ENCODE measurements around the gene ADGB. TPM values are rescaled to one million over a fixed set of nuclear protein-coding genes. Genes with fewer than 3 reads are reported as not detected.

Gene ADGB
- total and polyA plus RNA-seq, 2 donors (not counting 1 experiment from before 2014, with no cell fraction given) = not detected

DNA sequence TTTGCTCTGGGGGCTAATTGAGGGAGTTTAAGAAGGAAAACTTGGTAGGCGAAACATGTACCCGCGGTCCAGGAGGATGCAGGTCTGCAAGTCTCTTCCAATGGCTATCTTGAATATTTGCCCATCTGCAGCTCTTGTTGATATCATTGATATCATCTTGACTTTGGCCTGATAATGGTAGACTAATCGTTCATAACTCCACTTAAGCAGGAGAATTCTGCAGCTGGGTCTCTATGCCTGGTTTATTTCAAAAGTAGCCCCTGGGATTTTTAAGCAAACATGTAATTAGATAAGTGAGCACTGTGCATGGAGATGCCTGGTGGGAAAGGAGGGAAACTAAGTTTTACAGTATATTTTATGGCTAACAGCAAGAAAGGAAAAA is 52.7 kb downstream of the ADGB start:
- Histone ChIP-seq H2AFZ (ENCODE audit: low read length) (no peak overlapping the region), H3K36me3 (ENCODE audit: control insufficient read depth, insufficient read depth, low read length) (no peaks in the 10 kb centered on the region), H3K4me1 (ENCODE audit: control insufficient read depth, extremely low read depth, insufficient read depth, low read length) (no peaks in the 10 kb centered on the region), H3K4me3 (replicated peaks in 1 of 4; ENCODE audit: control extremely low read depth in 1 of 4, insufficient read depth in 1 of 4, low read depth in 3 of 4, low read length in 4 of 4) (no peak overlapping the region), H3K27me3 (ENCODE audit: control insufficient read depth, insufficient read depth, low read length) (no peaks in the 10 kb centered on the region), H3K9ac (ENCODE audit: insufficient read depth, low read length) (no peak overlapping the region), H3K9me3 (ENCODE audit: control insufficient read depth, insufficient read depth, low read depth, low read length) (no peaks in the 10 kb centered on the region), H3K27ac (ENCODE audit: insufficient read depth, low read length) (no peak overlapping the region), H4K20me1 (ENCODE audit: control insufficient read depth, extremely low read depth, insufficient read depth, low read length) (no peaks in the 10 kb centered on the region), H3K79me2 (ENCODE audit: control insufficient read depth, insufficient read depth, low read length) (no peaks in the 10 kb centered on the region), H3K4me2 (ENCODE audit: extremely low read depth, insufficient read depth, low read length) (no peak overlapping the region)
- no peak for TF ChIP-seq EZH2 (IDR thresholded peaks at IDR 0.05; ENCODE audit: low read length, missing control alignments)
- TF ChIP-seq, protein P1, sequence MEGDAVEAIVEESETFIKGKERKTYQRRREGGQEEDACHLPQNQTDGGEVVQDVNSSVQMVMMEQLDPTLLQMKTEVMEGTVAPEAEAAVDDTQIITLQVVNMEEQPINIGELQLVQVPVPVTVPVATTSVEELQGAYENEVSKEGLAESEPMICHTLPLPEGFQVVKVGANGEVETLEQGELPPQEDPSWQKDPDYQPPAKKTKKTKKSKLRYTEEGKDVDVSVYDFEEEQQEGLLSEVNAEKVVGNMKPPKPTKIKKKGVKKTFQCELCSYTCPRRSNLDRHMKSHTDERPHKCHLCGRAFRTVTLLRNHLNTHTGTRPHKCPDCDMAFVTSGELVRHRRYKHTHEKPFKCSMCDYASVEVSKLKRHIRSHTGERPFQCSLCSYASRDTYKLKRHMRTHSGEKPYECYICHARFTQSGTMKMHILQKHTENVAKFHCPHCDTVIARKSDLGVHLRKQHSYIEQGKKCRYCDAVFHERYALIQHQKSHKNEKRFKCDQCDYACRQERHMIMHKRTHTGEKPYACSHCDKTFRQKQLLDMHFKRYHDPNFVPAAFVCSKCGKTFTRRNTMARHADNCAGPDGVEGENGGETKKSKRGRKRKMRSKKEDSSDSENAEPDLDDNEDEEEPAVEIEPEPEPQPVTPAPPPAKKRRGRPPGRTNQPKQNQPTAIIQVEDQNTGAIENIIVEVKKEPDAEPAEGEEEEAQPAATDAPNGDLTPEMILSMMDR (conservative IDR thresholded peaks at IDR 0.05 in 1 of 2, IDR thresholded peaks at IDR 0.05 in 1 of 2; ENCODE audit: low read depth in 1 of 2, low read length in 2 of 2) = no peak
- DNase-seq (ENCODE audit: low read depth in 2 of 2) = no peak

- Histone ChIP-seq H3K36me3 (ENCODE audit: control insufficient read depth, insufficient read depth, low read length) (no peaks in the 10 kb centered on the region), H3K27me3 (ENCODE audit: control insufficient read depth, insufficient read depth, low read length) (no peaks in the 10 kb centered on the region), H4K20me1 (ENCODE audit: control insufficient read depth, extremely low read depth, insufficient read depth, low read length) (no peaks in the 10 kb centered on the region), H3K9ac (ENCODE audit: insufficient read depth, low read length) (no peak overlapping the region), H3K9me3 (ENCODE audit: control insufficient read depth, insufficient read depth, low read depth, low read length) (no peaks in the 10 kb centered on the region), H3K4me1 (ENCODE audit: control insufficient read depth, extremely low read depth, insufficient read depth, low read length) (no peaks in the 10 kb centered on the region), H3K4me2 (ENCODE audit: extremely low read depth, insufficient read depth, low read length) (no peak overlapping the region), H3K4me3 (replicated peaks in 1 of 4; ENCODE audit: control extremely low read depth in 1 of 4, insufficient read depth in 1 of 4, low read depth in 3 of 4, low read length in 4 of 4) (no peak overlapping the region), H3K79me2 (ENCODE audit: control insufficient read depth, insufficient read depth, low read length) (no peaks in the 10 kb centered on the region), H3K27ac (ENCODE audit: insufficient read depth, low read length) (no peak overlapping the region), H2AFZ (ENCODE audit: low read length) (no peak overlapping the region)
- DNase-seq (ENCODE audit: low read depth in 2 of 2) = no peak
- TF ChIP-seq, protein P1 (conservative IDR thresholded peaks at IDR 0.05 in 1 of 2, IDR thresholded peaks at IDR 0.05 in 1 of 2; ENCODE audit: low read depth in 1 of 2, low read length in 2 of 2) = no peak
- TF ChIP-seq EZH2 (IDR thresholded peaks at IDR 0.05; ENCODE audit: low read length, missing control alignments) = no peak
These were observed 58.7 kb downstream of the ADGB start for GRCh38 chr6:146657432-146657831.

DNA sequence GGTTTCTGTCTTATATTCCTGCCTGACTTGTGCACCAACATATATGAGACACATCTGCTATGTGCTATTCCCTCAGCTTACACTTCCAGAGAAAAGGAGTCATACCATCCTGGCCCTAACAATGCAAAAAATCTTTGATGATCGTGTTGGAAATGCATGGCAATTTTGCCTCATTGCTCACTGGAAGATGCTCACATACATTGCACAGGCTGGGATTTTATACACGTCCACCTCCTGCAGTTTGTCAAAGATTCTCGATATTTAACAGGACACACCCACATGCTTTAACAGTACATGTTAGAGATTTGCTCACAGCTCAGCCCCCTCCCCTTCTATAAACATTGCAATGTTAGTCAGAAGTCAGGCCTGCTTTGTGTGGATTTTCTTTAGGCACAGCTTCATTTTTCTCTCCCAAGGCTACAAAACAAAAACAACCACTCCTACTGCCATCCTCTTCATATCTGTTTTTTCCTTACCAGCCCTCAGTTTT is 66.1 kb downstream of the ADGB start:
- no peak for TF ChIP-seq EZH2 (IDR thresholded peaks at IDR 0.05; ENCODE audit: low read length, missing control alignments)
- TF ChIP-seq, protein P1 (conservative IDR thresholded peaks at IDR 0.05 in 1 of 2, IDR thresholded peaks at IDR 0.05 in 1 of 2; ENCODE audit: low read depth in 1 of 2, low read length in 2 of 2) = no peak
- Histone ChIP-seq H3K27ac (ENCODE audit: insufficient read depth, low read length) (no peak overlapping the region), H3K9ac (ENCODE audit: insufficient read depth, low read length) (no peak overlapping the region), H3K36me3 (ENCODE audit: control insufficient read depth, insufficient read depth, low read length) (no peaks in the 10 kb centered on the region), H2AFZ (ENCODE audit: low read length) (no peak overlapping the region), H4K20me1 (ENCODE audit: control insufficient read depth, extremely low read depth, insufficient read depth, low read length) (no peaks in the 10 kb centered on the region), H3K4me3 (replicated peaks in 1 of 4; ENCODE audit: control extremely low read depth in 1 of 4, insufficient read depth in 1 of 4, low read depth in 3 of 4, low read length in 4 of 4) (no peak overlapping the region), H3K9me3 (ENCODE audit: control insufficient read depth, insufficient read depth, low read depth, low read length) (no peaks in the 10 kb centered on the region), H3K4me2 (ENCODE audit: extremely low read depth, insufficient read depth, low read length) (no peak overlapping the region), H3K27me3 (ENCODE audit: control insufficient read depth, insufficient read depth, low read length) (no peaks in the 10 kb centered on the region), H3K79me2 (ENCODE audit: control insufficient read depth, insufficient read depth, low read length) (no peaks in the 10 kb centered on the region), H3K4me1 (ENCODE audit: control insufficient read depth, extremely low read depth, insufficient read depth, low read length) (no peaks in the 10 kb centered on the region)
- DNase-seq (ENCODE audit: low read depth in 2 of 2) = peak; percentile 1 to 6

All from fibroblast of lung (primary cell).